PFSK-1 (cell line): Measurements from ENCODE around the gene KRTAP10-1.

Experiments used
- FOXP2 ChIP-seq: optimal IDR thresholded peaks from 2 replicates; pipeline ENCODE3; 2011; ENCODE audit warnings: borderline replicate concordance, control low read depth, inconsistent platforms; ENCODE audit not compliant: insufficient read depth; ENCODE audit errors: extremely low read length, extremely low read depth
- POLR2AphosphoS5 ChIP-seq: IDR thresholded peaks from 2 replicates; pipeline ENCODE4 v1.6.1; 2012; ENCODE audit warnings: low read depth, mild to moderate bottlenecking, control low read depth, low read length, moderate library complexity
- SIN3A ChIP-seq: IDR thresholded peaks from 2 replicates; pipeline ENCODE4 v1.6.1; 2012; ENCODE audit warnings: mild to moderate bottlenecking, low read length, moderate library complexity, borderline replicate concordance; ENCODE audit not compliant: insufficient read depth
- TAF1 ChIP-seq: IDR thresholded peaks from 2 replicates; pipeline ENCODE4 v1.6.1; 2012; ENCODE audit warnings: low read length, control low read depth, borderline replicate concordance; ENCODE audit not compliant: insufficient read depth
- TF ChIP-seq, protein P1 (sequence below), 2 experiments: IDR thresholded peaks; 2 replicates each; pipeline versions ENCODE4 v1.6.1 to v1.8.0; 2011 to 2012; ENCODE audit warnings: low read depth in 2 of 2, low read length in 2 of 2, control low read depth in 1 of 2, inconsistent platforms in 1 of 2, mild to moderate bottlenecking in 1 of 2, moderate library complexity in 1 of 2; ENCODE audit not compliant: insufficient read depth in 1 of 2

The KRTAP10-1 gene

DNA sequence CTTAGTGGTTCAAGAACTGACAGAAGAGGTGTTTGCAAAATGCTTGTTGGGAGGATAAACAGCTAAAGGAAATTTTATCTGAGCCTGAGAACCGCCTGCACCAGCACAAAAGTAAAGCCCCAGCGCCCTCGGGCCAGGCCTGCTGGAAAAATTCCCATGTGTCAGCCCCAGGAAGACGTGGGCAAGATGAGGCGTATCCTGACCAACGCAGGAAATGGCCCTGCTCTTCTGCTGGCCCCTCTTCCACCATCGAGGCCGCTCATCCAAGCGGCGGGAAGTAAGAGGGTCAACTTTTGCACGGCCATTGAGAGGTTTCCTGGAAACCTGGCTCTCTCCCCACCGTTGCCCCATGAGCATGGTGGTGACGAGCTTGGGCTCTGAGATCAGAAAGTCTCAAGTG lies 45.0 kb downstream of the KRTAP10-1 start:
- TF ChIP-seq, protein P1, sequence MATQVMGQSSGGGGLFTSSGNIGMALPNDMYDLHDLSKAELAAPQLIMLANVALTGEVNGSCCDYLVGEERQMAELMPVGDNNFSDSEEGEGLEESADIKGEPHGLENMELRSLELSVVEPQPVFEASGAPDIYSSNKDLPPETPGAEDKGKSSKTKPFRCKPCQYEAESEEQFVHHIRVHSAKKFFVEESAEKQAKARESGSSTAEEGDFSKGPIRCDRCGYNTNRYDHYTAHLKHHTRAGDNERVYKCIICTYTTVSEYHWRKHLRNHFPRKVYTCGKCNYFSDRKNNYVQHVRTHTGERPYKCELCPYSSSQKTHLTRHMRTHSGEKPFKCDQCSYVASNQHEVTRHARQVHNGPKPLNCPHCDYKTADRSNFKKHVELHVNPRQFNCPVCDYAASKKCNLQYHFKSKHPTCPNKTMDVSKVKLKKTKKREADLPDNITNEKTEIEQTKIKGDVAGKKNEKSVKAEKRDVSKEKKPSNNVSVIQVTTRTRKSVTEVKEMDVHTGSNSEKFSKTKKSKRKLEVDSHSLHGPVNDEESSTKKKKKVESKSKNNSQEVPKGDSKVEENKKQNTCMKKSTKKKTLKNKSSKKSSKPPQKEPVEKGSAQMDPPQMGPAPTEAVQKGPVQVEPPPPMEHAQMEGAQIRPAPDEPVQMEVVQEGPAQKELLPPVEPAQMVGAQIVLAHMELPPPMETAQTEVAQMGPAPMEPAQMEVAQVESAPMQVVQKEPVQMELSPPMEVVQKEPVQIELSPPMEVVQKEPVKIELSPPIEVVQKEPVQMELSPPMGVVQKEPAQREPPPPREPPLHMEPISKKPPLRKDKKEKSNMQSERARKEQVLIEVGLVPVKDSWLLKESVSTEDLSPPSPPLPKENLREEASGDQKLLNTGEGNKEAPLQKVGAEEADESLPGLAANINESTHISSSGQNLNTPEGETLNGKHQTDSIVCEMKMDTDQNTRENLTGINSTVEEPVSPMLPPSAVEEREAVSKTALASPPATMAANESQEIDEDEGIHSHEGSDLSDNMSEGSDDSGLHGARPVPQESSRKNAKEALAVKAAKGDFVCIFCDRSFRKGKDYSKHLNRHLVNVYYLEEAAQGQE (IDR thresholded peaks at IDR 0.05; ENCODE audit: insufficient read depth in 1 of 2, low read depth in 2 of 2, low read length in 2 of 2) = no peak
- no peak for TF ChIP-seq SIN3A

DNA sequence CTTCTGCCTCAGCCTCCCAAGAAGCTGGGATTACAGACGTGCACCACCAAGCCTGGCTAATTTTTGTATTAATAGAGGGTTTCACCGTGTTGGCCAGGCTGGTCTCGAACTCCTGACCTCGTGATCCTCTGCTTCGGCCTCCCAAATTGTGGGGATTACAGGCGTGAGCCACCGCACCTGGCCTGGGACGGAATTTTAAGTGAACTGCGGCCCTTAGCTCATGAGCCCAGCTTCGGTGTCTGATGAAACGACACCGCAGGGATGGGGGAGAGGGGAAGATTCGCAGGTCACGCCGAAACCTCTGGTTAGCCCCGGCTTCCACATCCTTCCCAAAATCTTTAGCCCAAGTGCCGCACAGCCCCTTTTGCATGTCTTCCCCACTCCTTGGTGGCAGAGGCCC lies 45.6 kb downstream of the KRTAP10-1 start:
- TF ChIP-seq TAF1 (no peak), SIN3A (no peak), FOXP2 (no peak), POLR2AphosphoS5 (no peak)
- TF ChIP-seq, protein P1 (IDR thresholded peaks at IDR 0.05; ENCODE audit: insufficient read depth in 1 of 2, low read depth in 2 of 2, low read length in 2 of 2) = no peak

DNA sequence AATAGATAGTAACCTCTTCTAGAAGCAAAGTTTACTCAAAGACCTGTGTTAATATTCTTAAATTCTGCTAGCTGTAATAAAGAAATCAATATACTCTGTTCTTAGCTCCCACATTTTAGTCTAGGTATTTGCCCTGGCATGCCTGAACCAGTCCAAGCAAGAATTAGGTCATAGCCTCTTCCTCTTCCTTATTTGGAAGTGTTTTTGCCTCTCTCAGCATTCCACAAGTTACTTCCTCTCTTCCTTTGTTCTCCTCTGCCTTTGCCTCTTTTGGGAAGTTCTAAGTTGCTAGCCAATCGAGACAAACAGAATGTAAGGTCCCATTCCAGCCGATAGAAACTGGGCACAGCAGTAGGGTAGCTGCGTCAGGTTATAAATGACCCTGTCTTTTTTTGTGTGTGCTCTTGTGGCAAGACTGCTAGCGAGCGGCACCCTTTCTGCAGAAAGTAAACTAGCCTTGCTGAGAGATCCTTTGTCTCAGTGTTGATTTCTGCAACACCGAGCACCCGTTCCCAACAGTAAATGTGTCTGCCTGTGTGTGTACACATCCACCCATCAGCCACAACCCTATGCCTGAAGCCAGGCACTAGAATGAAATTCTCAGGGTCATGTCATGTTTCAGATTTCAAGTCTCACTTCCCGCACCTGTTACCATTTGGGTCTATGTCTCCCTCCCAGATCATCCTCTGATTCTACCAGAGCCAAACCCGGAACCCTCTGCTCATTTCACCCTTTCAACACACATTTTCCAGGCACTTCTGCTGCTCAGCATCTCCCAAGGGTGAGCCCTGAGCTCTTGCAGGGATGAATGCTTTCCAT lies 47.2 kb downstream of the KRTAP10-1 start:
- TF ChIP-seq FOXP2 = no peak
- no peak for TF ChIP-seq SIN3A
- no peak for TF ChIP-seq POLR2AphosphoS5
- TF ChIP-seq, protein P1 (IDR thresholded peaks at IDR 0.05; ENCODE audit: insufficient read depth in 1 of 2, low read depth in 2 of 2, low read length in 2 of 2) = no peak
- no peak for TF ChIP-seq TAF1

DNA sequence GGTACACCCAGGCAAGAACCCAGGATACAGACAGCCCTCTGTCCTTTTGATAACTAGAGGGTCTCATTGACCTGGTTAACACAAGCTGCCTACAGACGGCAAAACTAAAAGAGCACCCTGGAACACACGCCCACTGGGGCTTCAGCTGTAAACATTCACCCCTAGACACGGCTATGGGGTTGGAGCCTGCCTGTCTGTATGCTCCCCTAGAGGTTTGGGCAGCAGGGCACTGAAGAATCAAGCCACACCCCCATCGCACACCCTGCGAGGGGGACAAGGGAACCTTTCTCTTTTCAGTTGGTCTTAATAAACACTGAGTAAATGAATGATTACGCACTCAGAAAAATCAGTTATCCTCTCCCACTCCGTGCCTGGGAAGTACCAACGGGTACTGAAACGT lies 49.2 kb downstream of the KRTAP10-1 start:
- TF ChIP-seq POLR2AphosphoS5 = no peak
- TF ChIP-seq, protein P1 (IDR thresholded peaks at IDR 0.05; ENCODE audit: insufficient read depth in 1 of 2, low read depth in 2 of 2, low read length in 2 of 2) = no peak
- TF ChIP-seq TAF1 = no peak
- TF ChIP-seq FOXP2 = no peak
- no peak for TF ChIP-seq SIN3A

DNA sequence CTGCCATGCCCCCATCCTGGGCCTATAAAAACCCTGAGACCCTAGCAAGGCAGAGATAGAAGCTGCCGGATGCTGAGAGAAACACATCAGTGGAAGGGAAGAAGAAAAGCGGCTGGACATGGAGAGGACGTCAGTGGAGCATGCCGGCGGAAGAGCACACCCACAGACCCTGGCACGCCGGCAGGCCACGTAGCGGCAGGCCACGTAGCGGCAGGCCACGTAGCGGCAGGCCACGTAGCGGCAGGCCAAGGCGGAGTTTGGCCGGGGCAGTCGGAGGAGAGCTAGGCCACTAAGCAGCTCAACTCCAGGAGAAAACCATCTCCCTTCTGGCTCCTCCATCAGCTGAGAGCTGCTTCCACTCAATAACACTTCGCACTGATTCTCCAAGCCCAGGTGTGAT lies 49.6 kb downstream of the KRTAP10-1 start:
- TF ChIP-seq SIN3A (no peak), FOXP2 (no peak), POLR2AphosphoS5 (no peak), TAF1 (no peak)
- TF ChIP-seq, protein P1 (IDR thresholded peaks at IDR 0.05; ENCODE audit: insufficient read depth in 1 of 2, low read depth in 2 of 2, low read length in 2 of 2) = no peak
